Glutamatergic neuron (in vitro differentiated cells): ENCODE measurements around the gene CMTM2. TPM values are rescaled to one million over a fixed set of nuclear protein-coding genes. Genes with fewer than 3 reads are reported as not detected.
A peak's percentile ranks its signal among the peaks of the same experiment; 100 is the strongest.

Experiments used
- DNase-seq: peaks from one replicate; pipeline ENCODE4 v3.0.0; 2022
- H3K27ac Mint-ChIP-seq: one replicate; pipeline ENCODE4 v1.8.0; 2020; ENCODE audit warnings: mild to moderate bottlenecking, mixed read lengths, inconsistent platforms; ENCODE audit not compliant: unreplicated experiment
- H3K27me3 Mint-ChIP-seq: one replicate; pipeline ENCODE4 v1.8.0; 2020; ENCODE audit warnings: mild to moderate bottlenecking, moderate library complexity, mixed read lengths, inconsistent platforms; ENCODE audit not compliant: unreplicated experiment
- H3K36me3 Mint-ChIP-seq: one replicate; pipeline ENCODE4 v1.8.0; 2020; ENCODE audit warnings: mild to moderate bottlenecking, mixed read lengths, inconsistent platforms; ENCODE audit not compliant: unreplicated experiment
- H3K4me1 Mint-ChIP-seq: one replicate; pipeline ENCODE4 v1.8.0; 2020; ENCODE audit warnings: mild to moderate bottlenecking, low read depth, mixed read lengths, inconsistent platforms; ENCODE audit not compliant: unreplicated experiment
- H3K4me3 Mint-ChIP-seq: one replicate; pipeline ENCODE4 v1.8.0; 2020; ENCODE audit warnings: mild to moderate bottlenecking, mixed read lengths, inconsistent platforms; ENCODE audit not compliant: unreplicated experiment
- H3K9me3 Mint-ChIP-seq: one replicate; pipeline ENCODE4 v1.8.0; 2020; ENCODE audit warnings: mild to moderate bottlenecking, moderate library complexity, mixed read lengths, inconsistent platforms; ENCODE audit not compliant: unreplicated experiment
- CTCF ChIP-seq: fragments of 200-600 bp; sonication (generic); IDR thresholded peaks from one replicate; pipeline ENCODE4 v1.5.0; 2021; ENCODE audit not compliant: partially characterized antibody, unreplicated experiment
- long read RNA-seq: library from polyadenylated mRNA; unstranded; transcript quantifications from one replicate; pipeline ENCODE4 v2.0.0, GENCODE V29; 2020; ENCODE audit not compliant: unreplicated experiment
- total RNA-seq: library from RNA; stranded (reverse); fragmentation: NEBNext Ultra II Directional; extraction: Animal tissue kit (Norgen Biotek cat#: 25700); gene quantifications from one replicate; pipeline ENCODE4 v1.2.1, GENCODE V29; 2021; ENCODE audit not compliant: unreplicated experiment

CMTM2 gene
- total RNA-seq: not detected
- long read RNA-seq: 0 reads

GRCh38 chr16:66578651-66579531 lies at the start of gene CMTM2:
Gene CMTM2 (plus strand): TSS chr16:66579463. CDS start chr16:66579608, 145 bp downstream.
- Mint-ChIP-seq H3K27me3 (peaks cover 12% of the 10 kb centered on the region), H3K36me3 (peaks cover 7% of the 10 kb centered on the region), H3K4me3 (peak within 1 kb of the TSS; percentile 67), H3K27ac (no peak within 1 kb of the TSS), H3K9me3 (peaks cover 2% of the 10 kb centered on the region), H3K4me1 (no peaks in the 10 kb centered on the region)
- no peak for TF ChIP-seq CTCF
- DNase-seq: peak; percentile 44

GRCh38 chr16:66529475-66529874 lies 49.8 kb upstream of the CMTM2 start:
- DNase-seq: no peak
- no peak overlapping the region for H3K27ac Mint-ChIP-seq
- peaks cover 3% of the 10 kb centered on the region for H3K9me3 Mint-ChIP-seq
- peaks cover 5% of the 10 kb centered on the region for H3K36me3 Mint-ChIP-seq
- TF ChIP-seq CTCF: no peak
- H3K4me3 Mint-ChIP-seq: no peak overlapping the region
- no peaks in the 10 kb centered on the region for H3K4me1 Mint-ChIP-seq
- no peaks in the 10 kb centered on the region for H3K27me3 Mint-ChIP-seq

- no peak for TF ChIP-seq CTCF
These were observed 44.9 kb upstream of the CMTM2 start for GRCh38 chr16:66534376-66534799.

GRCh38 chr16:66536525-66536924 lies 42.7 kb upstream of the CMTM2 start:
- H3K9me3 Mint-ChIP-seq: peaks cover 5% of the 10 kb centered on the region
- H3K4me3 Mint-ChIP-seq: no peak overlapping the region
- H3K27ac Mint-ChIP-seq: no peak overlapping the region
- no peaks in the 10 kb centered on the region for H3K27me3 Mint-ChIP-seq
- H3K36me3 Mint-ChIP-seq: no peaks in the 10 kb centered on the region
- no peak for TF ChIP-seq CTCF
- H3K4me1 Mint-ChIP-seq: no peaks in the 10 kb centered on the region
- no peak for DNase-seq

More at GRCh38 chr16:66534376-66534799, 44.9 kb upstream of the CMTM2 start:
- Mint-ChIP-seq H3K9me3 (peaks cover 5% of the 10 kb centered on the region), H3K27ac (no peak overlapping the region), H3K4me1 (no peaks in the 10 kb centered on the region), H3K36me3 (no peaks in the 10 kb centered on the region), H3K27me3 (no peaks in the 10 kb centered on the region), H3K4me3 (no peak overlapping the region)
- no peak for DNase-seq

GRCh38 chr16:66537236-66537635 lies 42.0 kb upstream of the CMTM2 start:
- H3K9me3 Mint-ChIP-seq: peaks cover 5% of the 10 kb centered on the region
- no peak for DNase-seq
- TF ChIP-seq CTCF: no peak
- no peaks in the 10 kb centered on the region for H3K36me3 Mint-ChIP-seq
- no peak overlapping the region for H3K27ac Mint-ChIP-seq
- no peak overlapping the region for H3K4me3 Mint-ChIP-seq
- peaks cover 7% of the 10 kb centered on the region for H3K4me1 Mint-ChIP-seq
- no peaks in the 10 kb centered on the region for H3K27me3 Mint-ChIP-seq
